H1 (cell line): ENCODE data around the gene TRDN. TPM values are rescaled to one million over a fixed set of nuclear protein-coding genes. Genes with fewer than 3 reads are reported as not detected.

Source experiments
- CBX8 ChIP-seq: fragments of 300-800, 300-1000 bp; sonication (generic); IDR thresholded peaks from 2 replicates; pipeline ENCODE4 v1.7.1; 2016; ENCODE audit warnings: low read depth, low read length, borderline replicate concordance
- E2F6 ChIP-seq: IDR thresholded peaks from 2 replicates; pipeline ENCODE4 v1.6.1; 2012; ENCODE audit warnings: inconsistent platforms
- EZH2 ChIP-seq: fragments of 200-600 bp; sonication (generic); IDR thresholded peaks from 2 replicates; pipeline ENCODE4 v1.7.1; 2012; ENCODE audit warnings: low read depth, mild to moderate bottlenecking, moderate library complexity, low read length, inconsistent platforms; ENCODE audit not compliant: severe bottlenecking
- KDM4A ChIP-seq: IDR thresholded peaks from one replicate; pipeline ENCODE4 v1.7.1; 2012; ENCODE audit warnings: low read depth, mild to moderate bottlenecking, moderate library complexity, low read length, inconsistent platforms; ENCODE audit not compliant: severe bottlenecking
- RBBP5 ChIP-seq: IDR thresholded peaks from 2 replicates; pipeline ENCODE4 v1.7.1; 2012; ENCODE audit warnings: low read depth, mild to moderate bottlenecking, inconsistent platforms, low read length, moderate library complexity, borderline replicate concordance
- RNF2 ChIP-seq: fragments of 200-900, 300-1000 bp; sonication (generic); IDR thresholded peaks from 2 replicates; pipeline ENCODE4 v1.7.1; 2016; ENCODE audit warnings: borderline replicate concordance, low read depth, mild to moderate bottlenecking, antibody characterized with exemption, low read length; ENCODE audit not compliant: poor library complexity, severe bottlenecking; ENCODE audit errors: missing control alignments
- SIX5 ChIP-seq: IDR thresholded peaks from 2 replicates; pipeline ENCODE4 v1.6.1; 2011; ENCODE audit warnings: mild to moderate bottlenecking, low read depth, low read length
- polyA plus RNA-seq, 7 experiments: library from polyadenylated mRNA; depleted of rRNA in 3 of 7; stranded (reverse) in 5 of 7; unstranded in 2 of 7; fragments of >200 nt in 5 of 7; fragments of 200-250 nt in 2 of 7; gene quantifications; 1 replicate in 5 of 7; 2 replicates in 1 of 7; 4 replicates in 1 of 7; pipeline versions ENCODE4 v1.2.1 to v1.2.3, GENCODE V29; 2011 to 2013; ENCODE audit warnings: missing spikeins in 2 of 7, mixed read lengths in 2 of 7
- total RNA-seq: library from RNA; stranded (reverse); fragmentation: NEBNext Ultra II Directional; extraction: Animal tissue kit (Norgen Biotek cat#: 25700); gene quantifications from 2 replicates; pipeline ENCODE4 v1.2.1, GENCODE V29; 2021
- TF ChIP-seq, protein P1 (sequence below): fragments of 300-600 bp; sonication (generic); IDR thresholded peaks from 2 replicates; pipeline ENCODE4 v1.7.1; 2012; ENCODE audit warnings: low read length, moderate library complexity, mild to moderate bottlenecking, inconsistent platforms; ENCODE audit not compliant: insufficient replicate concordance

TRDN gene
- total and polyA plus RNA-seq, 2 of the 8 experiments (the other 6 are each of a cell fraction or from before 2014, with no cell fraction given): 1.6 to 41.6 TPM

DNA sequence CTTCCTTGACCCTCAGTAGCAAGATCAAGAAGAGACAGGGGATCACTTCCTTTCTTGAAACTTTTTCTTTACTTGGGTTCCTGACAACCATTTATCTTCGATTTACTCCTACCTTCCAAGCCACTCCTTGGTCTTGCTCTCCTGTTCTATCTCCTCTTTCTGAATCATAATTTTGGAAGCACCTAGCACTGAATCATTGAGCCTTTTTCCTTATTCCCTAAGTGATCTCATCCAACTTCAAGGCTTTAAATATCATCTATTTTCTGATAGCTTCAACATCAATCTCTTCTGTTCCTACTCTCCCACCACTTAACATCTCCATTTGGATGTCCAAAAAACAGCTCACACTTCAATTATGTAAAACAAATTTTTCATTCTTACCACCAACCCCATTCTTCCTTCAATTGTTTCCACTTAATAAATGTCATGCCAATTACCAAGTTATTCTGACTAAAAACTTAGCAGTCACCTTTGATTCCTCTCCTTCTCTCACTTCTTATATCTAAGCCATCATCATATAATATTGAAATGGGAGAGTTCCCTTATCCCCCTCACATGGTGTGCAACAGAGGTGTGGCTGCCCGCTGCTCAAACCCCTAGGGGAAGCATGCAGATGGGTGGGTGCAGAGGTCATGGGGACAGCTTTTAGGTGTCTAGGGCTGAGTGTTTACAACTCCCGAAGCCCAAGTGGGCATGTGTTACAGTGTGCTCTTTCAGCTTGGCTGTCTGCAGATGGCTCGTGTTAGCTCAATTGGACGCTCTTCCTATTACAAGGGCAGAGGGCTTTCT is 23.4 kb upstream of the TRDN start (continued):
- TF ChIP-seq, protein P1, sequence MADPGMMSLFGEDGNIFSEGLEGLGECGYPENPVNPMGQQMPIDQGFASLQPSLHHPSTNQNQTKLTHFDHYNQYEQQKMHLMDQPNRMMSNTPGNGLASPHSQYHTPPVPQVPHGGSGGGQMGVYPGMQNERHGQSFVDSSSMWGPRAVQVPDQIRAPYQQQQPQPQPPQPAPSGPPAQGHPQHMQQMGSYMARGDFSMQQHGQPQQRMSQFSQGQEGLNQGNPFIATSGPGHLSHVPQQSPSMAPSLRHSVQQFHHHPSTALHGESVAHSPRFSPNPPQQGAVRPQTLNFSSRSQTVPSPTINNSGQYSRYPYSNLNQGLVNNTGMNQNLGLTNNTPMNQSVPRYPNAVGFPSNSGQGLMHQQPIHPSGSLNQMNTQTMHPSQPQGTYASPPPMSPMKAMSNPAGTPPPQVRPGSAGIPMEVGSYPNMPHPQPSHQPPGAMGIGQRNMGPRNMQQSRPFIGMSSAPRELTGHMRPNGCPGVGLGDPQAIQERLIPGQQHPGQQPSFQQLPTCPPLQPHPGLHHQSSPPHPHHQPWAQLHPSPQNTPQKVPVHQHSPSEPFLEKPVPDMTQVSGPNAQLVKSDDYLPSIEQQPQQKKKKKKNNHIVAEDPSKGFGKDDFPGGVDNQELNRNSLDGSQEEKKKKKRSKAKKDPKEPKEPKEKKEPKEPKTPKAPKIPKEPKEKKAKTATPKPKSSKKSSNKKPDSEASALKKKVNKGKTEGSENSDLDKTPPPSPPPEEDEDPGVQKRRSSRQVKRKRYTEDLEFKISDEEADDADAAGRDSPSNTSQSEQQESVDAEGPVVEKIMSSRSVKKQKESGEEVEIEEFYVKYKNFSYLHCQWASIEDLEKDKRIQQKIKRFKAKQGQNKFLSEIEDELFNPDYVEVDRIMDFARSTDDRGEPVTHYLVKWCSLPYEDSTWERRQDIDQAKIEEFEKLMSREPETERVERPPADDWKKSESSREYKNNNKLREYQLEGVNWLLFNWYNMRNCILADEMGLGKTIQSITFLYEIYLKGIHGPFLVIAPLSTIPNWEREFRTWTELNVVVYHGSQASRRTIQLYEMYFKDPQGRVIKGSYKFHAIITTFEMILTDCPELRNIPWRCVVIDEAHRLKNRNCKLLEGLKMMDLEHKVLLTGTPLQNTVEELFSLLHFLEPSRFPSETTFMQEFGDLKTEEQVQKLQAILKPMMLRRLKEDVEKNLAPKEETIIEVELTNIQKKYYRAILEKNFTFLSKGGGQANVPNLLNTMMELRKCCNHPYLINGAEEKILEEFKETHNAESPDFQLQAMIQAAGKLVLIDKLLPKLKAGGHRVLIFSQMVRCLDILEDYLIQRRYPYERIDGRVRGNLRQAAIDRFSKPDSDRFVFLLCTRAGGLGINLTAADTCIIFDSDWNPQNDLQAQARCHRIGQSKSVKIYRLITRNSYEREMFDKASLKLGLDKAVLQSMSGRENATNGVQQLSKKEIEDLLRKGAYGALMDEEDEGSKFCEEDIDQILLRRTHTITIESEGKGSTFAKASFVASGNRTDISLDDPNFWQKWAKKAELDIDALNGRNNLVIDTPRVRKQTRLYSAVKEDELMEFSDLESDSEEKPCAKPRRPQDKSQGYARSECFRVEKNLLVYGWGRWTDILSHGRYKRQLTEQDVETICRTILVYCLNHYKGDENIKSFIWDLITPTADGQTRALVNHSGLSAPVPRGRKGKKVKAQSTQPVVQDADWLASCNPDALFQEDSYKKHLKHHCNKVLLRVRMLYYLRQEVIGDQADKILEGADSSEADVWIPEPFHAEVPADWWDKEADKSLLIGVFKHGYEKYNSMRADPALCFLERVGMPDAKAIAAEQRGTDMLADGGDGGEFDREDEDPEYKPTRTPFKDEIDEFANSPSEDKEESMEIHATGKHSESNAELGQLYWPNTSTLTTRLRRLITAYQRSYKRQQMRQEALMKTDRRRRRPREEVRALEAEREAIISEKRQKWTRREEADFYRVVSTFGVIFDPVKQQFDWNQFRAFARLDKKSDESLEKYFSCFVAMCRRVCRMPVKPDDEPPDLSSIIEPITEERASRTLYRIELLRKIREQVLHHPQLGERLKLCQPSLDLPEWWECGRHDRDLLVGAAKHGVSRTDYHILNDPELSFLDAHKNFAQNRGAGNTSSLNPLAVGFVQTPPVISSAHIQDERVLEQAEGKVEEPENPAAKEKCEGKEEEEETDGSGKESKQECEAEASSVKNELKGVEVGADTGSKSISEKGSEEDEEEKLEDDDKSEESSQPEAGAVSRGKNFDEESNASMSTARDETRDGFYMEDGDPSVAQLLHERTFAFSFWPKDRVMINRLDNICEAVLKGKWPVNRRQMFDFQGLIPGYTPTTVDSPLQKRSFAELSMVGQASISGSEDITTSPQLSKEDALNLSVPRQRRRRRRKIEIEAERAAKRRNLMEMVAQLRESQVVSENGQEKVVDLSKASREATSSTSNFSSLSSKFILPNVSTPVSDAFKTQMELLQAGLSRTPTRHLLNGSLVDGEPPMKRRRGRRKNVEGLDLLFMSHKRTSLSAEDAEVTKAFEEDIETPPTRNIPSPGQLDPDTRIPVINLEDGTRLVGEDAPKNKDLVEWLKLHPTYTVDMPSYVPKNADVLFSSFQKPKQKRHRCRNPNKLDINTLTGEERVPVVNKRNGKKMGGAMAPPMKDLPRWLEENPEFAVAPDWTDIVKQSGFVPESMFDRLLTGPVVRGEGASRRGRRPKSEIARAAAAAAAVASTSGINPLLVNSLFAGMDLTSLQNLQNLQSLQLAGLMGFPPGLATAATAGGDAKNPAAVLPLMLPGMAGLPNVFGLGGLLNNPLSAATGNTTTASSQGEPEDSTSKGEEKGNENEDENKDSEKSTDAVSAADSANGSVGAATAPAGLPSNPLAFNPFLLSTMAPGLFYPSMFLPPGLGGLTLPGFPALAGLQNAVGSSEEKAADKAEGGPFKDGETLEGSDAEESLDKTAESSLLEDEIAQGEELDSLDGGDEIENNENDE: no peak
- TF ChIP-seq E2F6 (no peak), RBBP5 (no peak), KDM4A (no peak), RNF2 (no peak), CBX8 (no peak), EZH2 (no peak), SIX5 (no peak)
